ENCODE measurements around the gene GLT8D2.

GLT8D2 gene

GRCh38 chr12:104056419-104056972, 6.5 kb upstream of the GLT8D2 start:
- no peaks in the 10 kb centered on the region for H3K79me2 ChIP-seq (ENCODE audit: control insufficient read depth, low read length)
- no peaks in the 10 kb centered on the region for H3K9me2 ChIP-seq (replicated peaks; ENCODE audit: control insufficient read depth, low read length)
- peaks cover 49% of the 10 kb centered on the region for H3K27me3 ChIP-seq (ENCODE audit: control insufficient read depth, low read length)
- no peaks in the 10 kb centered on the region for H3K36me3 ChIP-seq (ENCODE audit: control insufficient read depth, low read length)
- H3K4me1 ChIP-seq (ENCODE audit: control insufficient read depth, low read length) = no peaks in the 10 kb centered on the region
- no peaks in the 10 kb centered on the region for H3K9me3 ChIP-seq (ENCODE audit: control insufficient read depth, insufficient read depth, low read length)
- no peak overlapping the region for H3K27ac ChIP-seq (ENCODE audit: low read depth, low read length)
- H4K20me1 ChIP-seq (ENCODE audit: control insufficient read depth, insufficient read depth, low read depth, low read length) = no peaks in the 10 kb centered on the region
- TF ChIP-seq EZH2phosphoT487 (IDR thresholded peaks at IDR 0.05; ENCODE audit: borderline replicate concordance, low read length) = no peak
- TF ChIP-seq, protein P1, sequence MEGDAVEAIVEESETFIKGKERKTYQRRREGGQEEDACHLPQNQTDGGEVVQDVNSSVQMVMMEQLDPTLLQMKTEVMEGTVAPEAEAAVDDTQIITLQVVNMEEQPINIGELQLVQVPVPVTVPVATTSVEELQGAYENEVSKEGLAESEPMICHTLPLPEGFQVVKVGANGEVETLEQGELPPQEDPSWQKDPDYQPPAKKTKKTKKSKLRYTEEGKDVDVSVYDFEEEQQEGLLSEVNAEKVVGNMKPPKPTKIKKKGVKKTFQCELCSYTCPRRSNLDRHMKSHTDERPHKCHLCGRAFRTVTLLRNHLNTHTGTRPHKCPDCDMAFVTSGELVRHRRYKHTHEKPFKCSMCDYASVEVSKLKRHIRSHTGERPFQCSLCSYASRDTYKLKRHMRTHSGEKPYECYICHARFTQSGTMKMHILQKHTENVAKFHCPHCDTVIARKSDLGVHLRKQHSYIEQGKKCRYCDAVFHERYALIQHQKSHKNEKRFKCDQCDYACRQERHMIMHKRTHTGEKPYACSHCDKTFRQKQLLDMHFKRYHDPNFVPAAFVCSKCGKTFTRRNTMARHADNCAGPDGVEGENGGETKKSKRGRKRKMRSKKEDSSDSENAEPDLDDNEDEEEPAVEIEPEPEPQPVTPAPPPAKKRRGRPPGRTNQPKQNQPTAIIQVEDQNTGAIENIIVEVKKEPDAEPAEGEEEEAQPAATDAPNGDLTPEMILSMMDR (IDR thresholded peaks at IDR 0.05; ENCODE audit: low read depth, low read length, poor library complexity, severe bottlenecking) = no peak
- H3F3A ChIP-seq (ENCODE audit: control insufficient read depth, insufficient read depth) = no peaks in the 10 kb centered on the region
- H3K4me3 ChIP-seq (ENCODE audit: low read length) = no peak overlapping the region
- H3K4me2 ChIP-seq (ENCODE audit: low read length) = no peak overlapping the region

- H4K20me1 ChIP-seq (ENCODE audit: control insufficient read depth, insufficient read depth, low read depth, low read length) = no peaks in the 10 kb centered on the region
- H3K27me3 ChIP-seq (ENCODE audit: control insufficient read depth, low read length) = peaks cover 45% of the 10 kb centered on the region
- no peak overlapping the region for H3K27ac ChIP-seq (ENCODE audit: low read depth, low read length)
- H3K4me3 ChIP-seq (ENCODE audit: low read length) = no peak overlapping the region
- H3K4me1 ChIP-seq (ENCODE audit: control insufficient read depth, low read length) = no peaks in the 10 kb centered on the region
- H3K36me3 ChIP-seq (ENCODE audit: control insufficient read depth, low read length) = no peaks in the 10 kb centered on the region
- H3K79me2 ChIP-seq (ENCODE audit: control insufficient read depth, low read length) = no peaks in the 10 kb centered on the region
- H3K9me3 ChIP-seq (ENCODE audit: control insufficient read depth, insufficient read depth, low read length) = no peaks in the 10 kb centered on the region
- TF ChIP-seq EZH2phosphoT487 (IDR thresholded peaks at IDR 0.05; ENCODE audit: borderline replicate concordance, low read length) = no peak
- TF ChIP-seq, protein P1 (IDR thresholded peaks at IDR 0.05; ENCODE audit: low read depth, low read length, poor library complexity, severe bottlenecking) = no peak
- H3F3A ChIP-seq (ENCODE audit: control insufficient read depth, insufficient read depth) = no peaks in the 10 kb centered on the region
- no peaks in the 10 kb centered on the region for H3K9me2 ChIP-seq (replicated peaks; ENCODE audit: control insufficient read depth, low read length)
- no peak overlapping the region for H3K4me2 ChIP-seq (ENCODE audit: low read length)
Measured at GRCh38 chr12:104055686-104056388, 5.8 kb upstream of the GLT8D2 start.

DNA sequence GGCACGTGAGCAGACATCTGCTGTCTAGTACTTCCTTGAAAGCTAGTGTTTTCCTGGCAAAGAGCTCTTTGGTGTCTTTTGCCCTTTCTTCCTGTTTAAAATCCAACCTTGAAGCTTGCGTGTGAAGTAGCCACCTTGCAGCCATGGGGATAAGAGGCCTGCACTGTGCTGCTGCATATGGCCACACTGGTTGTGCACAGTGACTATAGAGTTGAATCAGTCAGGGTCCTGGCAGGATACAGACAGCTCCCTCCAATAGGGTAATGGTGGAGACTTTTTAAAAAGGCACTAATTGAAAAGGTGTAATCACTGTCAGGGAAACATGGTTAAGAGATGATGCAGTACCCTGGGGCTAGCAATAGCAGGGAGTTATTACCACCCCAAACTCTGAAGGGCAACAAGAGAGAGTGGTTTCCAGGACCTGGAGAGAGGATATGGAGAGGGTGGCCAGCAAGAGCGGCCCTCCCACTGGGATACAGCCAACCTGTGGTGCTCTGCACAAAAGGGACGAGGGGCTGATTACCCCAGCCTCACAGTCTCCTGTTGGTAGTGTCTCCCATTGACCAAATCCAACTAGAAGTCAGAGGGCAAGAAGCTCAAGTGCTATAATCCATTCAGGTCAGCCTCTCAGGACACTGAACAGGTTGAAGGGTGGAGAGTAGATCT, 4.8 kb upstream of the GLT8D2 start:
- Histone ChIP-seq H4K20me1 (ENCODE audit: control insufficient read depth, insufficient read depth, low read depth, low read length) (no peaks in the 10 kb centered on the region), H3K4me3 (ENCODE audit: low read length) (no peak overlapping the region), H3K9me2 (replicated peaks; ENCODE audit: control insufficient read depth, low read length) (no peaks in the 10 kb centered on the region), H3K27me3 (ENCODE audit: control insufficient read depth, low read length) (peaks cover 44% of the 10 kb centered on the region), H3K4me1 (ENCODE audit: control insufficient read depth, low read length) (no peaks in the 10 kb centered on the region), H3F3A (ENCODE audit: control insufficient read depth, insufficient read depth) (no peaks in the 10 kb centered on the region), H3K9me3 (ENCODE audit: control insufficient read depth, insufficient read depth, low read length) (no peaks in the 10 kb centered on the region), H3K79me2 (ENCODE audit: control insufficient read depth, low read length) (no peaks in the 10 kb centered on the region), H3K4me2 (ENCODE audit: low read length) (no peak overlapping the region), H3K27ac (ENCODE audit: low read depth, low read length) (no peak overlapping the region), H3K36me3 (ENCODE audit: control insufficient read depth, low read length) (no peaks in the 10 kb centered on the region)
- no peak for TF ChIP-seq EZH2phosphoT487 (IDR thresholded peaks at IDR 0.05; ENCODE audit: borderline replicate concordance, low read length)
- TF ChIP-seq, protein P1 (IDR thresholded peaks at IDR 0.05; ENCODE audit: low read depth, low read length, poor library complexity, severe bottlenecking) = no peak

Data from DOHH2 (cell line).